ENCODE data around the gene GPR89A.
"Not testable (repeated sequence)": the region's sequence is repeated elsewhere in the genome, so short reads cannot be mapped to it uniquely, and the experiment has no call there.

GPR89A gene

DNA sequence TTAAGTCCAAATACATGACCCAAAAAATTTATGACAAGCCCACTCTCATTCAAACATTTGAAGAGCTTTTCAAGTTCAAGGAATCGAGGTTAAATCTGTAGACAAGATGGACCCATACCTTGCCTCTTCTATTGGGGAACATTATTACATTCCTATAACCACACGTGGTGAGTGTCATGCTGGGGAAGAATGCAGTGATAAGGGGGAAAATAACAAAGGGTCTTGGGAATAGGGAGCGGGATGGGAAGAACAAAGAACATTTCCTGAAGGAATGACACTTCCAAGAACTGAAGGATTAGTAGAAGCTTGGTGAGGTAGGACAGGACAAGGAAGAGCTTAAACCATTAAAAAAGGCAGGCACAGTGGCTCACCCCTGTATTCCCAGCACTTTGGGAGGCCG is 80.5 kb downstream of the GPR89A start:
- no peak for DNase-seq

DNA sequence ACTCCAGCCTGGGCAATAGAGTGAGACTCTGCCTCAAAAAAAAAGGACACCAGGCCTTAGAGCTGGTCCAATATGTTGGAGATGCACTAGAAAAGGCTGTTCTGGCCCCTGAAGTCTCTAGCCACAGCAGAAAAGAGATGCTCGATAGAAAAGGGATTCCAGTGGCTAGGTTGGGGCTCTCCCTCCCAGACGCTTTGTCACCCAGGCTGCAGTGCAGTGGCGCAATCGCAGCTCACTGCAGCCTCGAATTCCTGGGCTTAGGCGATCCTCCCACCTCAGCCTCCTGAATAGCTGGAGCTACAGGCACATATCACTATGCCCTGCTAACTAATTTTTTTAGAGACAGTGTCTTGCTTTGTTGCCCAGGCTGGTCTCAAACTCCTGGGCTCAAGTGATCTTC is 81.1 kb downstream of the GPR89A start:
- DNase-seq: no peak

DNA sequence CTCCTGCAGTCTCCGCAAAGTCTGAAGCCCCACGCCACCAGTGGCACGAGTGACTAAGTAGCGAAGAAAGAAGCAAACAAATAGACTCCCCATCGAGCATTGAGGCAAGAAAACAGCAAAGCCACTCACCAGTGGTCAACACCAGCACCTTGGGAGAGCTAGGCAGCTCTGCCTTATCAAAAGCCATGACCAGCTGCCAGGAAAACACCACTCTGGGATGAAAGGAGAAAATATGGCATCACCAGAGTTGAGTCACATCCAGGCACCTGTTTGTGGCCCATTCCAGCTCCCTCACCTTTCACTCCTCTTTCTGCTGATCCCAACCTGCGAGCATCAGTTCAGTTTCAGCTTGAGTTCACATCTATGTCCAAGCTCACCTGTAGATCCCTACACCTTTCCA is 82.1 kb downstream of the GPR89A start:
- no peak for DNase-seq

DNA sequence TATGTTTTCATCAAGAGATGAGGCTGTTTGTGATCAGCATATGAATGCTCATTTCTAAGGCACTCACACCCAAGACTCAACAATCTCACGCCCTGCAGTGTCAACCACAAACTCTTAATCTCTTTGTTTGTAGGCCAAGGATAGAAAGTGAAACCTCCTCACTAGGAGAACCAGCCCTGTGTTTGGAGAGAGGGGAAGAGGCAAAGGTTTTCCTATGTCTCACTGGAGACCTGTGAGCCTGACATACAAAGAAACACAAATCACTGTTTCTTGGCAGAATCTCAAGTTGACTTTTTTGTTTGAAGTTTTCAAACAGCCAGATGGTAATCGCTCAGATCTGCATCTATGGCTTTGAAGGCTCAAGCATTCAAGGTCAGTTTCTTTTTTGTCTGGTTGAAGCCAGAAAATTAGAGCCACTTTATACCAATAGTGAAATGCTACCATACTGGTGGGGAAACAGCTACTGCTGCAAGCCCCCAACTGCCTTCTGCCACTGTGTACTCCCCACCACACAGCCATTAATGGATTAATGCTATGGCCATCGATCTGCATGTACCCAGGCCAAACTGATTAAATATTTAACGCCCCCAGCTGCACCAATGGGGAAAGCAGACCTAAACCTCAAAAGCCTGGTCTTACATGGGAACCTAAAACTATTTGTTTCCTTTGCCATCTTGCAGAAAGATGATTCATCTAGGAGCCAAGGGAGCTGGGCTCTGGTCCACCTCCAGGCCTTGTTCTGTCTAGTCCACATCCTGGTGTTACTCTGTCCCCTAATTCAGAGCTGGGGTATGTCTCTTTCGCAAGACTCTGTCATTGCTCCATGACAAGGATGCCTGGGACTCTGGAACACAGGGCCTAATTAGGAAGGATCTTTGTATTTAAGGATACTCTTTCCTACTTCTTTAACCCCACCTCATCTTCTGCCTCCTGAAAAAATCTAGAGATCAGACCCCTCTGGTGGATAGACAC is 83.1 kb downstream of the GPR89A start:
- DNase-seq: no peak

DNA sequence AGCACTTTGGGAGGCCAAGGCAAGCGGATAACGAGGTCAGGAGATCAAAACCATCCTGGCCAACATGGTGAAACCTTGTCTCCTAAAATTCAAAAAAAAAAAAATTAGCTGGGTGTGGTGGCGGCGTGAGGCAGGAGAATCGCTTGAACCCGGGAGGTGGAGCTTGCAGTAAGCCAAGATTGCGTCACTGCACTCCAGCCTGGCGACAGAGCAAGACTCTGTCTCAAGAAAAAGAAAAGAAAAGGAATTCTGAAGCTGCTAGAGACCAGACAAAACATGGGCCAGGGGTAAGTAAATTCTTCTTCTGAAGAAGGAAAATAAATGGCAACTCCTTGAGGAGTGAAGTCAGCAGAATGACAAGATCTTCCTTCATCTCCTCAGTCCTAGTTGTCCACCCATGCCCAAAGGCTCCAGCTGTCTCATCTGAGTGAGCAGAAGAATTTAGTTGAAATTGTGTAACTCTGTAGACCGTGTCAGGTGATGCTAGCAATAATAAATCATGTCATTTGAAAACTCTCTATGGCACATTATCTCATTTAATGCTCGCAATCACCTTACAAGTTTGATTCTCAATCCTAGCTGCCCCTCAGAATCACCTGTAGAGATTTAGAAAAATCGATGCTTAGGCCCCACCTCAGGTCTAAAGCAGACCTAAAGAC is 85.1 kb downstream of the GPR89A start:
- DNase-seq: no peak

DNA sequence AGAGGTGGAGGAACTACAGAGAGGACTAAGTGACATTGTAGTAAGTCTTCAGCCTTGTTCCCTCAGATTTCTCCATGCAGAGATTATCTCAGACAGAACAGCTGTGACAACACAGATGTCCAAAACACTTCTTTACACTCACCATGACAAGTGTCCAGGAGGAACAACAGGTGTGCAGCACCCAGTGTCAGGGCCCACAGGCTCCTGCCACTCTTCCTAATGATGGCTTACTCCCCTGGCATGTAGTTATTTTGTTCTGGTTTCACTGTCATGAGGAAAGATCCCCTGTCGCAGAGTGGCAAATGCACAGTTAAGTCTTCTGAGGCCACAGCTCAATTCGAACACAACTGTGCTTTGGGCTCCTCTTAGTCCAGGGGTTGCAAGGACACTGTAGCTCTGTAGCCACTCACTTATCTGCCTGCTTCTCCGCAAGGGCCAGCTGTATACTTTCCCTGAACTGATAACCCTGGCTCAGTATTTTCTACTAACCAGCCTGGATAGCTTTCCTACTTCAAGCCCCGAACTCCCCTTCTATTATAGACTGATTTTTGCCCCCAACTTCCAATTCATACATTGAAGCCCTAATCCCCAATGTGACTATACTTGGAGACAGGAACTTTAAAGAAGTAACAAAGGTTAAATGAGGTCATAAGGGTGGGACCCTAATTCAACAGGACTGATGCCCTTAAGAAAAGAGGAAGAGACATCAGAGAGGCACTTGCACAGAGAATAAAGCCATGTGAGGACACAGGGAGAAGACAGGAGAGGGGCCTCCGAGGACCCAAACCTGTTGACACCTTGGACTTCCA is 88.2 kb downstream of the GPR89A start:
- DNase-seq: no peak

DNA sequence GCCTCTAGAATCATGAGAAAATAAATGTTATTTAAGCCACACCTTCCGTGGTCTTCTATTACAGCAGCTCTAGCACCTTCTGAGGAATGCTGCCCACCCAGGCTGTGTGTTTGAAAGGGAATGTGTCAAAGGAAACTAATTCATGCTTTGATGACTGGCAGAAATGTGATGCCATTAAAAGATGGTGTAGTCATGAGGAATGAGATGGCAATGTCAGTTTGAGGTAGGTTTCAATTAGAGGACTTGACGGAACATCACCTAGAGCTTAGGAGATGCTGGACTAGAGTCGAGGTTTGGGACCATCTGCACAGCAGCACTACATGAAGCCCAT is 88.8 kb downstream of the GPR89A start:
- no peak for DNase-seq

DNA sequence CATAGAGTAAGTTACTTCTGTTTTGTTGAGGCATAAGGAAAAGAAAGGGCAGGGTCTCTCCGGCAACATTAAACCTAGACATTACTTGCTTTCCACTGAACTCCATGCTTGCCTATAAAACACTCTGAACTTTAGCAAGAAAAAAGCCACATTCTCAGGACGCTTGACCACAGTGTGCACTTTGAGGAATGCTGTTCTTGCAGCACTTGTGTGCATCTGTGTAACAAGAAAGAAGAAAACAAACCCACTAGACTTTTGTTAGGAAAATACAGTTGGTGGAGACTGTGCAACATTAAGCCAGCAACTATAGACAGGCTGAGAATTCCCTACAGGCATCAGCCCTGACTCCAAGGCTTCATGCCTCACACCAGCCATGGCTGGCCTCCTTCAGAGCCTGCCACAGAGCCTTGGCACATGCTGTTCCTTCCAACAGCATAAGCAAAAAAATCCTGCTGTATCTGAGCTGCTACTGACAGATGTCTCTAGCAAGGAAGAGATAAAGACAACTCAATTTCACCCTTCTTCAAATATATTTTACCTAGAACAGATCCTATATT is 93.6 kb downstream of the GPR89A start:
- no peak for DNase-seq

DNA sequence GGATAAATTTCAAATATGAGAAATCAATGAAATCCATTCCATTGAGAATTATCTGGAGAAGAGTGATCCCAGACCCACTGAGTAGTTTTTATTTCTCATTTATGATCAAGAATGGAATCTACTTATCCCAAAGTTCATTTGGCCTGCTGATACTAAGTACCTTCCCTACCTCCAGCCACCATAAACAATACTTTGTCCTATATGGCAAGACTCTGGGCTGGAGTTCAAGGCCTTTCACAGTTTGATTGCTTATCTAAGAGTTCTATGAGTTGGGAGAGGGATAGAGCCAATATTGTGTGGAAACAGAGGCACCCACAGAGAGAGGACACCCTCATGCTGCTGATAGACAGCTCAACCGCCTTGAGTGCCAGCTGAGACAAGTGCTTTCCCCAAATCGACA is 94.3 kb downstream of the GPR89A start:
- DNase-seq: no peak

DNA sequence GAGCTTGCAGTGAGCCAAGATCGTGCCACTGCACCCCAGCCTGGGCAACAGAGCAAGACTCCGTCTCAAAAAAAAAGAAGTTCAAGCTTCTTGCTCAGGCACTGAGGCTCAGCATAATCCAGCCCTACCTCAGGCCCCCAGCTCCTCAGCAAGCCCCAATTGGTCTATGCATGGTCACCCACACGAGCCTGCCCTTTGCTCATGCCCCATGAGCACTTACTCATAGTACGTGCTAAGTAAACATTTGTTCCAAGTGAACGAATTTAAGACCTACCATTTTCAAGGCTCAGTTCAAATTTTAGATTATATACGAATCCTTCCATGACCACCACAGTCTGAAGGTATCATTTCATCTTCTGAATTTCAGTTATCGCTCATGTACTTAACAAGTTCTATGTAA is 95.0 kb downstream of the GPR89A start:
- no peak for DNase-seq

DNA sequence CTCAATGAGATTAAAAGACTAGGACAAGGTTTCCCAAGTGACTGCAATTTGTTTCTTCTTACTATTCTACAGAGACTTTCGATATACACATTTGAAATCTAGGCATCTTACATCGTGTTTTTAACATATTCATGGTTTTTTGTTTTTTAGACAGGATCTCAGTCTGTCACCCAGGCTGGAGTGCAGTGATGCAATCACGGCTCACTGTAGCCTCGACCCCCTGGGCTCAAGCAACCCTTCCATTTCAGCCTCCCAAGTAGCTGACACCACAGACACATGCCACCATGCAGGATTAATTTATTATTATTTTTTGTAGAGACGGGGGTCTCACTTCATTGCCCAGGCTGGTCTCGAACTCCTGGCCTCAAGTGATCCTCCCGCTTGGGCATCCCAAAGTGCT is 97.8 kb downstream of the GPR89A start:
- no peak for DNase-seq

DNA sequence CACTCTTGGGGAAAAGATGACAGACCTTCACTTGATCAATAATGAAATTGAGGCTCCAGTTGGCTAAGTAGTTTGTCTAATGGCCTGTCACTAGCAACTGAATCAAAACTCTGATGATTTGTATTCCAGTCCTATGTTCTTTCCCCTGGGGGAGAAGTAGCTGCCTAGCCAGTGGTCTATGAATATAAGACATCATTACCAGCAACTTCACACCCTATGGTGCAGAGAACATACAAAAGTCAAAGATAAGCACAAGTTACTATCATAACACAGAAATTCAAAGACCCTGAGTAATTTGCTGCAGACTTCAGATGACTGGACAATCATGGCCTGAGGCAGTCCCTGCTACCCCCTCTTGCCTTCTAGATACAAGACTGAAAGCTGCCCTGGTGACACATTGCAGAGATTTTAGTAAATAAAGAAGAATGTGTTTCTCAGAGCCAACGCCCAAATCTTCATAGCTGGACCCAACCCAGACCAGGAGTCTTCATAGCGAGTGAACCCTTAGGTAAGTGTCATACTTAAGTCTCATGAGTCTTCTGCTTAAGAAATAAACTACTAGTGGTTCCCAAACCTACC is 98.4 kb downstream of the GPR89A start:
- no peak for DNase-seq

DNA sequence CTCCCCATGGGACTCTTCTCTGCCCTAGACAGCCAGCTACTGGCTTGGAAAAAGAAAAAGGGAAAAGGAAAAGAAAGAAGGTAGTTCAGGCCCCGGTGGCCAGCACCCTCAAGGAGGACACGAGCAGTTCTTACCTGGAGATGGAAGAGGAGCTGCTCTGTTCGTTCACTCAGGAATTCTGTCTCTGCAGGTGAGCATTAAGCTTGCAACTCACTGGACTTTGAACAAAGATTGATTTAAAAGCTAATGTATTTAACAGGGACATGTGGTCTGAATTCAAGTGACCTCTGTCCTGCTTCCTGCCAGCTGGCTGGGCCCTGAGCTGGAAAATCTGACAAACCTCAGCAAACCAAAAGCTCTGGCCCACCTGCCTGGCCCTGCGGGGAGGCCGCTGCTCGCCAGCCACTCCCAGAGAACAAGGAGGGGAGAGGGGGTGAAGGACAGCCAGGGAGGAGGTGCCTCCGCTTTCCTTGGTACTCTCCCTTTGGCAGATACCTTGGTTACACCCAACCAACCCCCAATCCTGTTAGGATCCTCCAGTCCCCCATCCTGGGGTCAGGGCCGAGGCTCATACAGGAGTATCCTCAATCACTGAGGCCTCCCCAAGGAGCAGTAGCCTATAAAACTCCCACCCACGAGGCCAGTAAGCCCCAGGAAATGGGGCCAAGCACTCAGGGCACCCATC is 99.5 kb downstream of the GPR89A start, which contains the start of gene PDZK1:
Gene PDZK1, minus strand, starts transcription at position 186 of the 685 bp plus-strand sequence. CDS start 19,347 bp downstream, outside the sequence.
- DNase-seq: no peak

DNA sequence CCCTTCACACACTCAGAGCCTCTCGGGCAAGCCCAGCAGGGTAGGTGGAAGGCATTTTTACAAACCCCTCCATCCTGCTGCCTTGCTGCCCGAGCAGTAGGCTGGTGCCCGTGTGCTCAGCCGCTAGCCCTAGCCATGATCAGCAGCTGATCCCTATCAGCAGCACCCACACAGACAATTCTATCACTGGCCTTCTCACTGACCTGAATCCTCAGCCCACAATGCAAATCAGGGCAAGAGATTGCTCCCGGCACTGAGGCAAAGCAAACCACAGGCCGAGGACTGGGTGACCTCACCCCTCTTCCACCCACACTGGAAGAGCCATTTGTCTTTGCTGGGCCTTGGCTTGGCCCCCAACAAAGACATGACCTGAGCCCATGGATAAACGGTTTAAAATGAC is 100.3 kb downstream of the GPR89A start:
- no peak for DNase-seq

DNA sequence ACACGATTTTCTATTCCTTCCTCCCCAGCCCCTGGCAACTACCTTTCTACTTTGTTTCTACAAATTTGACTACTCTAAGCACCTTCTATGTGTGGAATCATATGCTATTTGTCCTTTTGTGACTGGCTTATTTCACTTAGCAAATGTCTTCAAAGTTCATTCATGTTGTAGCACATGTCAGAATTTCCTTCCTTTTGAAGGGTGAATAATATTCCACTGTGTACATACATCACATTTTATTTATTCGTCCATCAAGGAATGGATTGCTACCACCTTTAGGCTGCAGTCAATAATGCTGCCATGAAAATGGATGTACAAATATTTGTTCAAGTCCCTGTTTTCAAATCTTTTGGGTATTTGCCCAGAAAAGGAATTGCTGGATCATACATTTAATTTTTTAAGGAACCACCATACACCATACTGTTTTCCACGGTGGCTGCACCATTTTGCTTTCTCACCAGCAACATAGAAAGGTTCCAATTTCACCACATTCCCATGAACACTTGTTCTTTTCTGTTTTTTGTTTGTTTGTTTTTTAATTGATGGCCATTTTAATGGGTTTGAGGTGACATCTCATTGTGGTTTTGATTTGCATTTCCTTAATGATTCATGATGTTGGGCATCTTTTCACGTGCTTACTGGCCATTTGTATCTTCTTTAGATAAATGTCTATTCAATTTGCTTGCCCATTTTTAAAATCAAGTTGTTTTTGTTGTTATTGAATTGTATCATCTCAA is 102.7 kb downstream of the GPR89A start:
- DNase-seq: no peak

DNA sequence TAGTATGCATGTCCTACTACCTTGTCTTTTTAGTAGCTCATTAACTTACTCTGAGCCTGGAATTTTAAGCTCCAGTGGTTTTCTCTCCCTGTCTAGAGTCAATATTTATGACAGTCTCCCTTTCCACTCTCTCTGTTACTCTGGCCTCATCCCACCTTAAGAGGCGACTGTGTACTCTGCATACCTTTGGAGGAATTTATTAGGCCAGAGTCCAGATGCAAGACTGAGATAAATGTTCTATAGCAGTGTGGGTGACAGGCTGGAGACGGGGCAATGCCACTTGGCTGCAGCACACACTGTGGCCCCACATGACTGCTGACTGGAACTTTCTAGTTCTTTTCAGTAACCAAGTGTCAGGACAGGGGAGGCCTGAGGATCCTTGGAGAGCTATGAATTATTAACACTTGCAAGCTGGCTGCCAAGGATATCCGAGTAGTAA is 103.4 kb downstream of the GPR89A start:
- DNase-seq: no peak

DNA sequence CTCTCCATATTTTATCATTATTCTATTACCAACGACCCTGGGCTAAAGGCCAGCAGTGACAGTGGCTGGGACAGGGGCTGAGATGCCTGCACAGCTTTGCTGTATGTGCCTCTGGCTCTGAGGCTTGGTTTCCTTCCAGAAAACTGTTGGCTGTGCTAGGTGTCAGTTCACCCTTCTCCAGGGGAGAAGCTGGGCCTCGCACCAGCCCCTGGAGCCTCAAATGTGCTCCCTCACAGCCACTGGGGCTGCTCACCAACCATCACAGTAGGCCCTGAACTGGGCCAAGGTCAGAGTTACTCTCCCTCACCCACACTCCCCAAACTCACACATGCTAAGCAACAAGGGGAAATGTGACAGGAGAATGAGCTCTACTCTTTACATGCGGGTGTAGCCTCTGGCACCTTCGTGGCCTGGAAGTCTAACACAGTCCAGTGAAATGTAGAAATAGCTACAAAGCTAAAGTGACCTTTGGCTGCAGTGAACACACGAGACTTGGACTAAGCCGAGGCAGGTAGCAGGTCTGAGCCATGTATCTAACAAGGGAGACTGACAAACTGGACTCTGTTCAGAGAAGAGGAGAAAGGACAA is 106.8 kb downstream of the GPR89A start:
- DNase-seq: no peak

DNA sequence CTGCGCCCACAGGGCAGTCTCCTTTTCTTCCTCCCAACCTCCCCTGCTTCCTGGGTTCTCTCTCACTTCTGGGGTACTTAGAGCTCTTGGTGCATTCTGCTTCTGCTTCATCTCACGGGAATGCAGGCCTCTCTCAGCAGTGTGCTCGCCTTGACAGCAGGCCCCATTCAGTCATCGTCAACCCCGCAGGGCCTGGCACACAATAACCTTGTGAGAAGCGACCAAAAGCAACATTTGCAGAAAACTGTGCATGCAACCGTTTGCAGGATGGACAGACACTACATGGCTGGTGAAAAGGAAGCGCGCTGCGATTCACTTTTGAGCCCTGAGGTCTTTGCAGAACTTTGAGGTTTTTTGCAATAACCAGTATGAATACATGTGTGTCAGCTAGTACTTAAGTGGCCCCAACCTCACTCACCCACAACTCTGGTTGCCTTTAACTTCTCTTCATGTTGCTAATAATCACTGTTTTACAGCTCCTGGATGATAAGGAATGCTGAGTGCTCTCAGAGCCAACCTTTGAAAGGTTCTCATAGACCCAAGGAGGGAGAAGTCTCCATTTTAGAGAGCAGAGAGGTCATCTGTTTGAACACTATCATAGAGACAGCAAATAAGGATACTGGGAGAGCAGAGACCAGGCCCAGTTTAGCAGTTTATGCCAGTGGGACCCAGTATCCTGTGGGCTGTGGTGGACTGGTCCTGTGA is 109.0 kb downstream of the GPR89A start:
- DNase-seq: no peak

DNA sequence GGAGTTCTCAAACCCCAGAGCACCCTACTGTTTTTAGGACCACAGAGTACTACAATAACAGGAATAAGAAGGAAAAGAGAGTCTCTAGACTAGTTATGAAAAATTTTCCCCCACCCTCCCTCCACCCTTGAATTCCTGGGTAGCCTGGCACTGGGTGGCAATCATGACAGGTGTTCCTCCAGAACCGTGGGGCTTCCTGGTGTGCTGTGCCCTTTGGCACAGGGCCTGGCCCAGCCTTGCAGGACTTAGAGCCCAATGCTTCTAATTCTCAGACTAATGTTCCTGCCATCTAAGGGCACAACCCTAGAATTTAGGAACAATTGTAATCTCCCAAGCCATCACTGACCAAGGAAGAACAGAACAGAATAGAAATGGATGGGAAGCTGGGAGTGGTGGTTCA is 110.0 kb downstream of the GPR89A start:
- no peak for DNase-seq

DNA sequence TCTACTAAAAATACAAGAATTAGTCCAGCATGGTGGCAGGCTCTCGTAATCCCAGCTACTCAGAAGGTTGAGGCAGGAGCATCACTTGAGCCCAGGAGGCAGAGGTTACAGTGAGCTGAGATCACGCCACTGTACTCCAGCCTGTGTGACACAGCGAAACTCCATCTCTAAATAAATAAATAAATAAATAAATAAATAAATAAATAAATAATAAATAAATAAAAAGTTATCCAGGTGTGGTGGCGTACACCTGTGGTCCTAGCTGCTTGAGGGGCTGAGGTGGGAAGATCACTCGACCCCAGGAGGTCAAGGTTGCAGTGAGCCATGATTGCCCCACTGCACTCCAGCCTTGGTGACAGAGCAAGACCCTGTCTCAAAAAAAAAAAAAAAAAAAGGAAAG is 110.7 kb downstream of the GPR89A start:
- DNase-seq: not testable (repeated sequence)

Measured in NCI-H187 (cell line).